ENCODE data around the gene GAL. TPM values are rescaled to one million over a fixed set of nuclear protein-coding genes. Genes with fewer than 3 reads are reported as not detected.

GAL gene
- total RNA-seq, 1 donor from 2014 or later: 1.0 TPM

GRCh38 chr11:68698993-68699392 is 14.6 kb downstream of the GAL start:
- Histone ChIP-seq H3K4me3 (ENCODE audit: low read length in 3 of 3) (no peak overlapping the region), H3K27ac (ENCODE audit: low read depth, low read length) (no peak overlapping the region), H3K36me3 (ENCODE audit: control insufficient read depth in 3 of 3, insufficient read depth in 3 of 3, low read length in 3 of 3) (no peaks in the 10 kb centered on the region), H3K9me3 (ENCODE audit: control insufficient read depth in 3 of 3, low read length in 3 of 3) (no peaks in the 10 kb centered on the region), H3K9ac (ENCODE audit: low read depth in 1 of 3, low read length in 3 of 3) (no peak overlapping the region), H3K27me3 (ENCODE audit: control insufficient read depth in 3 of 3, insufficient read depth in 3 of 3, low read length in 3 of 3) (peaks cover 0 to 13% (median 12%) of the 10 kb centered on the region in 3 donors), H3K4me1 (ENCODE audit: control insufficient read depth in 3 of 3, insufficient read depth in 3 of 3, low read length in 3 of 3) (no peaks in the 10 kb centered on the region)

- H3K27me3 ChIP-seq (ENCODE audit: control insufficient read depth in 3 of 3, insufficient read depth in 3 of 3, low read length in 3 of 3): peaks cover 14 to 17% (median 16%) of the 10 kb centered on the region in 3 donors
Observed at GRCh38 chr11:68704887-68705286, 20.5 kb downstream of the GAL start.

GRCh38 chr11:68707527-68707926 is 23.2 kb downstream of the GAL start:
- Histone ChIP-seq H3K4me1 (ENCODE audit: control insufficient read depth in 3 of 3, insufficient read depth in 3 of 3, low read length in 3 of 3) (no peaks in the 10 kb centered on the region), H3K36me3 (ENCODE audit: control insufficient read depth in 3 of 3, insufficient read depth in 3 of 3, low read length in 3 of 3) (no peaks in the 10 kb centered on the region), H3K9me3 (ENCODE audit: control insufficient read depth in 3 of 3, low read length in 3 of 3) (no peaks in the 10 kb centered on the region), H3K27me3 (ENCODE audit: control insufficient read depth in 3 of 3, insufficient read depth in 3 of 3, low read length in 3 of 3) (peaks cover 13 to 22% (median 21%) of the 10 kb centered on the region in 3 donors), H3K9ac (ENCODE audit: low read depth in 1 of 3, low read length in 3 of 3) (no peak overlapping the region), H3K4me3 (ENCODE audit: low read length in 3 of 3) (no peak overlapping the region), H3K27ac (ENCODE audit: low read depth, low read length) (no peak overlapping the region)

More at GRCh38 chr11:68704887-68705286, 20.5 kb downstream of the GAL start:
- Histone ChIP-seq H3K4me1 (ENCODE audit: control insufficient read depth in 3 of 3, insufficient read depth in 3 of 3, low read length in 3 of 3) (no peaks in the 10 kb centered on the region), H3K36me3 (ENCODE audit: control insufficient read depth in 3 of 3, insufficient read depth in 3 of 3, low read length in 3 of 3) (no peaks in the 10 kb centered on the region), H3K9ac (ENCODE audit: low read depth in 1 of 3, low read length in 3 of 3) (no peak overlapping the region), H3K9me3 (ENCODE audit: control insufficient read depth in 3 of 3, low read length in 3 of 3) (no peaks in the 10 kb centered on the region), H3K4me3 (ENCODE audit: low read length in 3 of 3) (no peak overlapping the region), H3K27ac (ENCODE audit: low read depth, low read length) (no peak overlapping the region)

GRCh38 chr11:68709062-68709461 is 24.7 kb downstream of the GAL start:
- no peak overlapping the region for H3K27ac ChIP-seq (ENCODE audit: low read depth, low read length)
- no peak overlapping the region for H3K4me3 ChIP-seq (ENCODE audit: low read length in 3 of 3)
- no peak overlapping the region for H3K9ac ChIP-seq (ENCODE audit: low read depth in 1 of 3, low read length in 3 of 3)
- H3K27me3 ChIP-seq (ENCODE audit: control insufficient read depth in 3 of 3, insufficient read depth in 3 of 3, low read length in 3 of 3): peaks cover 6 to 23% (median 18%) of the 10 kb centered on the region in 3 donors
- no peaks in the 10 kb centered on the region for H3K4me1 ChIP-seq (ENCODE audit: control insufficient read depth in 3 of 3, insufficient read depth in 3 of 3, low read length in 3 of 3)
- H3K36me3 ChIP-seq (ENCODE audit: control insufficient read depth in 3 of 3, insufficient read depth in 3 of 3, low read length in 3 of 3): no peaks in the 10 kb centered on the region
- no peaks in the 10 kb centered on the region for H3K9me3 ChIP-seq (ENCODE audit: control insufficient read depth in 3 of 3, low read length in 3 of 3)

GRCh38 chr11:68710409-68710808 is 26.1 kb downstream of the GAL start:
- H3K9me3 ChIP-seq (ENCODE audit: control insufficient read depth in 3 of 3, low read length in 3 of 3): no peaks in the 10 kb centered on the region
- no peak overlapping the region for H3K9ac ChIP-seq (ENCODE audit: low read depth in 1 of 3, low read length in 3 of 3)
- H3K4me3 ChIP-seq (ENCODE audit: low read length in 3 of 3): no peak overlapping the region
- H3K27me3 ChIP-seq (ENCODE audit: control insufficient read depth in 3 of 3, insufficient read depth in 3 of 3, low read length in 3 of 3): peaks cover 16 to 25% (median 25%) of the 10 kb centered on the region in 3 donors
- H3K27ac ChIP-seq (ENCODE audit: low read depth, low read length): no peak overlapping the region
- no peaks in the 10 kb centered on the region for H3K36me3 ChIP-seq (ENCODE audit: control insufficient read depth in 3 of 3, insufficient read depth in 3 of 3, low read length in 3 of 3)
- H3K4me1 ChIP-seq (ENCODE audit: control insufficient read depth in 3 of 3, insufficient read depth in 3 of 3, low read length in 3 of 3): no peaks in the 10 kb centered on the region

- Histone ChIP-seq H3K27me3 (ENCODE audit: control insufficient read depth in 3 of 3, insufficient read depth in 3 of 3, low read length in 3 of 3) (peaks cover 17 to 28% (median 25%) of the 10 kb centered on the region in 3 donors), H3K4me3 (ENCODE audit: low read length in 3 of 3) (no peak overlapping the region), H3K9ac (ENCODE audit: low read depth in 1 of 3, low read length in 3 of 3) (no peak overlapping the region), H3K4me1 (ENCODE audit: control insufficient read depth in 3 of 3, insufficient read depth in 3 of 3, low read length in 3 of 3) (no peaks in the 10 kb centered on the region), H3K27ac (ENCODE audit: low read depth, low read length) (no peak overlapping the region), H3K9me3 (ENCODE audit: control insufficient read depth in 3 of 3, low read length in 3 of 3) (no peaks in the 10 kb centered on the region), H3K36me3 (ENCODE audit: control insufficient read depth in 3 of 3, insufficient read depth in 3 of 3, low read length in 3 of 3) (no peaks in the 10 kb centered on the region)
Observed at GRCh38 chr11:68711114-68711513, 26.8 kb downstream of the GAL start.

- H3K27me3 ChIP-seq (ENCODE audit: control insufficient read depth in 3 of 3, insufficient read depth in 3 of 3, low read length in 3 of 3): peaks cover 20 to 29% (median 22%) of the 10 kb centered on the region in 3 donors
- no peak overlapping the region for H3K27ac ChIP-seq (ENCODE audit: low read depth, low read length)
- H3K9me3 ChIP-seq (ENCODE audit: control insufficient read depth in 3 of 3, low read length in 3 of 3): no peaks in the 10 kb centered on the region
- H3K9ac ChIP-seq (ENCODE audit: low read depth in 1 of 3, low read length in 3 of 3): no peak overlapping the region
- no peaks in the 10 kb centered on the region for H3K4me1 ChIP-seq (ENCODE audit: control insufficient read depth in 3 of 3, insufficient read depth in 3 of 3, low read length in 3 of 3)
- no peaks in the 10 kb centered on the region for H3K36me3 ChIP-seq (ENCODE audit: control insufficient read depth in 3 of 3, insufficient read depth in 3 of 3, low read length in 3 of 3)
- H3K4me3 ChIP-seq (ENCODE audit: low read length in 3 of 3): no peak overlapping the region
Observed at GRCh38 chr11:68714060-68714856, 29.9 kb downstream of the GAL start.

- Histone ChIP-seq H3K27ac (ENCODE audit: low read depth, low read length) (no peak overlapping the region), H3K9ac (ENCODE audit: low read depth in 1 of 3, low read length in 3 of 3) (no peak overlapping the region), H3K4me3 (ENCODE audit: low read length in 3 of 3) (no peak overlapping the region), H3K4me1 (ENCODE audit: control insufficient read depth in 3 of 3, insufficient read depth in 3 of 3, low read length in 3 of 3) (no peaks in the 10 kb centered on the region), H3K27me3 (ENCODE audit: control insufficient read depth in 3 of 3, insufficient read depth in 3 of 3, low read length in 3 of 3) (peaks cover 16 to 31% (median 22%) of the 10 kb centered on the region in 3 donors), H3K36me3 (ENCODE audit: control insufficient read depth in 3 of 3, insufficient read depth in 3 of 3, low read length in 3 of 3) (no peaks in the 10 kb centered on the region), H3K9me3 (ENCODE audit: control insufficient read depth in 3 of 3, low read length in 3 of 3) (peaks cover 0 to 9% (median 2%) of the 10 kb centered on the region in 3 donors)
Observed at GRCh38 chr11:68715456-68716122, 31.2 kb downstream of the GAL start.

- Histone ChIP-seq H3K9me3 (ENCODE audit: control insufficient read depth in 3 of 3, low read length in 3 of 3) (peaks cover 0 to 9% (median 2%) of the 10 kb centered on the region in 3 donors), H3K9ac (ENCODE audit: low read depth in 1 of 3, low read length in 3 of 3) (no peak overlapping the region), H3K27ac (ENCODE audit: low read depth, low read length) (no peak overlapping the region), H3K4me3 (ENCODE audit: low read length in 3 of 3) (no peak overlapping the region), H3K4me1 (ENCODE audit: control insufficient read depth in 3 of 3, insufficient read depth in 3 of 3, low read length in 3 of 3) (no peaks in the 10 kb centered on the region), H3K36me3 (ENCODE audit: control insufficient read depth in 3 of 3, insufficient read depth in 3 of 3, low read length in 3 of 3) (no peaks in the 10 kb centered on the region), H3K27me3 (ENCODE audit: control insufficient read depth in 3 of 3, insufficient read depth in 3 of 3, low read length in 3 of 3) (peaks cover 6 to 11% (median 11%) of the 10 kb centered on the region in 3 donors)
Observed at GRCh38 chr11:68721075-68721474, 36.7 kb downstream of the GAL start.

- H3K27me3 ChIP-seq (ENCODE audit: control insufficient read depth in 3 of 3, insufficient read depth in 3 of 3, low read length in 3 of 3): peaks cover 5 to 7% (median 6%) of the 10 kb centered on the region in 3 donors
- no peak overlapping the region for H3K4me3 ChIP-seq (ENCODE audit: low read length in 3 of 3)
- H3K27ac ChIP-seq (ENCODE audit: low read depth, low read length): no peak overlapping the region
- H3K9me3 ChIP-seq (ENCODE audit: control insufficient read depth in 3 of 3, low read length in 3 of 3): peaks cover 0 to 9% (median 2%) of the 10 kb centered on the region in 3 donors
- H3K4me1 ChIP-seq (ENCODE audit: control insufficient read depth in 3 of 3, insufficient read depth in 3 of 3, low read length in 3 of 3): no peaks in the 10 kb centered on the region
- H3K9ac ChIP-seq (ENCODE audit: low read depth in 1 of 3, low read length in 3 of 3): no peak overlapping the region
- no peaks in the 10 kb centered on the region for H3K36me3 ChIP-seq (ENCODE audit: control insufficient read depth in 3 of 3, insufficient read depth in 3 of 3, low read length in 3 of 3)
Observed at GRCh38 chr11:68722143-68722542, 37.8 kb downstream of the GAL start.
